Memory B cell (primary cell): ENCODE measurements around the gene ZYG11B.
"Not testable (repeated sequence)": the region's sequence is repeated elsewhere in the genome, so short reads cannot be mapped to it uniquely, and the experiment has no call there.

ENCODE experiments used
- ATAC-seq: fragments of 150-1000 bp; cut with Tn5 transposase; 2 replicates; pipeline ENCODE4 v1.10.0; 2021; ENCODE audit warnings: low read depth, mild to moderate bottlenecking, moderate library complexity
- DNase-seq, 2 donors: peaks; one replicate each; pipeline ENCODE4 v3.0.0; 2022; ENCODE audit warnings: low spot score in 2 of 2
- H3K27ac Mint-ChIP-seq: one replicate; pipeline ENCODE4 v1.8.0; 2022; ENCODE audit warnings: mild to moderate bottlenecking, moderate library complexity, mixed read lengths
- H3K27me3 Mint-ChIP-seq: one replicate; pipeline ENCODE4 v1.8.0; 2022; ENCODE audit warnings: mixed read lengths
- H3K36me3 Mint-ChIP-seq: one replicate; pipeline ENCODE4 v1.8.0; 2022; ENCODE audit warnings: mild to moderate bottlenecking, mixed read lengths
- H3K4me1 Mint-ChIP-seq: one replicate; pipeline ENCODE4 v1.8.0; 2022; ENCODE audit warnings: mixed read lengths
- H3K4me3 Mint-ChIP-seq: one replicate; pipeline ENCODE4 v1.8.0; 2022; ENCODE audit warnings: mild to moderate bottlenecking, moderate library complexity, mixed read lengths
- H3K9me3 Mint-ChIP-seq: one replicate; pipeline ENCODE4 v1.8.0; 2022; ENCODE audit warnings: mixed read lengths

The ZYG11B gene

GRCh38 chr1:52820830-52821229, 94.6 kb downstream of the ZYG11B start:
- not testable (repeated sequence) for ATAC-seq, H3K4me3 Mint-ChIP-seq, H3K9me3 Mint-ChIP-seq, H3K4me1 Mint-ChIP-seq, H3K27ac Mint-ChIP-seq, H3K27me3 Mint-ChIP-seq, DNase-seq
- peaks cover 12% of the 10 kb centered on the region for H3K36me3 Mint-ChIP-seq

DNA sequence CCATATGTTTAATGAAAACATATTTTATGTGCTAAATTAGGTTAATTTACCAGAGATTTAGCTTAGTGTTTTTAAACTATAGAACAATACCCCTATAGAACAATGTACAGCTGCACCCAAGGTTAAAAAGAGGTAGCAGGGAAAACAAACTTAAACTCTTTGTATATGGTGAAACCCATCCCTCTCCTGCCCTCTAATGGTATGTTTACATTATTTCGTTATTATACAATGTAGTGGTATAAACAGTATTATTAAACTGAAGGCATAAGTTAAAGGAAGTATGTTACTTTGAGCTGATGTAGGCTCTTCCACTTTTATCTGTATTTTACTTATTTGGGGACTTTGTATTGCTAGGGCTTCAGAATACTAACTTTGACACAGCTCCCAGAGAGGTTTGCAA, 99.6 kb downstream of the ZYG11B start:
- no peak overlapping the region for H3K27ac Mint-ChIP-seq
- H3K4me1 Mint-ChIP-seq = no peaks in the 10 kb centered on the region
- ATAC-seq (peak; percentile 53), DNase-seq (no peak)
- H3K27me3 Mint-ChIP-seq = no peaks in the 10 kb centered on the region
- no peak overlapping the region for H3K4me3 Mint-ChIP-seq
- H3K36me3 Mint-ChIP-seq = peaks cover 6% of the 10 kb centered on the region
- H3K9me3 Mint-ChIP-seq = no peaks in the 10 kb centered on the region

GRCh38 chr1:52834798-52835197, 108.5 kb downstream of the ZYG11B start:
- Mint-ChIP-seq H3K36me3 (no peaks in the 10 kb centered on the region), H3K4me3 (no peak overlapping the region), H3K27ac (no peak overlapping the region), H3K9me3 (no peaks in the 10 kb centered on the region), H3K4me1 (no peaks in the 10 kb centered on the region), H3K27me3 (peaks cover 3% of the 10 kb centered on the region)
- DNase-seq = no peak
- no peak for ATAC-seq

- no peak for DNase-seq
- H3K36me3 Mint-ChIP-seq = no peaks in the 10 kb centered on the region
- H3K4me3 Mint-ChIP-seq = no peak overlapping the region
- peaks cover 3% of the 10 kb centered on the region for H3K27me3 Mint-ChIP-seq
- ATAC-seq = no peak
- no peaks in the 10 kb centered on the region for H3K4me1 Mint-ChIP-seq
- no peaks in the 10 kb centered on the region for H3K9me3 Mint-ChIP-seq
- no peak overlapping the region for H3K27ac Mint-ChIP-seq
Observed at GRCh38 chr1:52836035-52836434, 109.8 kb downstream of the ZYG11B start.

DNA sequence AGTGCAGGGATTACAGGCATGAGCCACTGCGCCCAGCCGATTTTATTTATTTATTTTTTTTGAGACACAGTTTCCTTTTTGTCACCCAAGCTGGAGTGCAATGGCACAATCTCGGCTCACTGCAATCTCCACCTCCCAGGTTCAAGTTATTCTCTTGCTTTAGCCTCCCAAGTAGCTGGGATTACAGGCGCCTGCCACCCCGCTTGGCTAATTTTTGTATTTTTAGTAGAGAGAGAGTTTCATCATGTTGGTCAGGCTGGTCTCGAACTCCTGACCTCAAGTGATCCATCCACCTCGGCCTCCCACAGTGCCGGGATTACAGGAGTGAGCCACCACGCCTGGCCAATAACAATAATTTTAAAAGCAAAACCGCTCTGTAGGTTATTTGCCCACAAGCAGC, 112.9 kb downstream of the ZYG11B start:
- not testable (repeated sequence) for H3K4me3 Mint-ChIP-seq, DNase-seq, H3K36me3 Mint-ChIP-seq, H3K9me3 Mint-ChIP-seq, H3K27me3 Mint-ChIP-seq, H3K27ac Mint-ChIP-seq, H3K4me1 Mint-ChIP-seq, ATAC-seq

- H3K9me3 Mint-ChIP-seq = no peaks in the 10 kb centered on the region
- peaks cover 2% of the 10 kb centered on the region for H3K4me1 Mint-ChIP-seq
- peak within 1 kb of the TSS; percentile 70 for H3K27ac Mint-ChIP-seq
- H3K4me3 Mint-ChIP-seq = peak within 1 kb of the TSS; percentile 83
- no peaks in the 10 kb centered on the region for H3K36me3 Mint-ChIP-seq
- no peaks in the 10 kb centered on the region for H3K27me3 Mint-ChIP-seq
- DNase-seq = peak; percentile 71 to 79
- ATAC-seq = peak; percentile 89
Observed at GRCh38 chr1:52842643-52843310, 116.5 kb downstream of the ZYG11B start, which contains the start of gene ZYG11A. Gene ZYG11A, plus strand, starts transcription at chr1:52842760. Its CDS starts 124 bp downstream, at chr1:52842884.

GRCh38 chr1:52845119-52845518, 118.9 kb downstream of the ZYG11B start:
- H3K4me1 Mint-ChIP-seq, H3K27ac Mint-ChIP-seq, ATAC-seq, H3K27me3 Mint-ChIP-seq, H3K9me3 Mint-ChIP-seq, H3K36me3 Mint-ChIP-seq, DNase-seq: not testable (repeated sequence)
- H3K4me3 Mint-ChIP-seq = peak overlapping the region; percentile 35

DNA sequence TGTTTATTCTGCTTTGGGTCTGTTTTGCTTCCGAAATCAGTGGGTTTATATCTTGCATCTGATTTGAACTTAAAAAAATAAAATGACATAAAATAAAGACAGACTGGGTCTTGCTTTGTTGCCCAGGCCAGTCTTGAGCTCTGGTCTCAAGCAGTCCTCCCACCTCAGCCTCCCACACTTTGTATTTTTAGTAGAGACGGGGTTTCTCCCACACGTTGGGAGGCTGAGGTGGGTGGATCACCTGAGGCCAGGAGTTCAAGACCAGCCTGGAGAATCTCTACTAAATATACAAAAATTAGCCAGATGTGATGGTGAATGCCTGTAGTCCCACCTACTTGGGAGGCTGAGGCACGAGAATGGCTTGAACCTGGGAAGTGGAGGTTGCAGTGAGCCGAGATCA, 122.2 kb downstream of the ZYG11B start:
- Mint-ChIP-seq H3K36me3 (no peaks in the 10 kb centered on the region), H3K27ac (no peak overlapping the region), H3K27me3 (no peaks in the 10 kb centered on the region), H3K9me3 (no peaks in the 10 kb centered on the region), H3K4me3 (no peak overlapping the region), H3K4me1 (peaks cover 2% of the 10 kb centered on the region)
- no peak for ATAC-seq
- no peak for DNase-seq

- Mint-ChIP-seq H3K27me3 (no peaks in the 10 kb centered on the region), H3K27ac (no peak overlapping the region), H3K4me3 (no peak overlapping the region), H3K9me3 (no peaks in the 10 kb centered on the region), H3K4me1 (no peaks in the 10 kb centered on the region), H3K36me3 (no peaks in the 10 kb centered on the region)
- DNase-seq = no peak
- ATAC-seq = no peak
Observed at GRCh38 chr1:52850951-52851350, 124.7 kb downstream of the ZYG11B start.

- H3K27me3 Mint-ChIP-seq = no peaks in the 10 kb centered on the region
- no peaks in the 10 kb centered on the region for H3K36me3 Mint-ChIP-seq
- no peaks in the 10 kb centered on the region for H3K9me3 Mint-ChIP-seq
- ATAC-seq = no peak
- H3K4me3 Mint-ChIP-seq = no peak overlapping the region
- no peak for DNase-seq
- H3K27ac Mint-ChIP-seq = no peak overlapping the region
- H3K4me1 Mint-ChIP-seq = no peaks in the 10 kb centered on the region
Observed at GRCh38 chr1:52852854-52853253, 126.6 kb downstream of the ZYG11B start.

GRCh38 chr1:52855584-52855983, 129.3 kb downstream of the ZYG11B start:
- no peak overlapping the region for H3K4me3 Mint-ChIP-seq
- ATAC-seq = no peak
- DNase-seq = no peak
- H3K27me3 Mint-ChIP-seq = no peaks in the 10 kb centered on the region
- H3K9me3 Mint-ChIP-seq = no peaks in the 10 kb centered on the region
- no peak overlapping the region for H3K27ac Mint-ChIP-seq
- H3K36me3 Mint-ChIP-seq = no peaks in the 10 kb centered on the region
- H3K4me1 Mint-ChIP-seq = no peaks in the 10 kb centered on the region

DNA sequence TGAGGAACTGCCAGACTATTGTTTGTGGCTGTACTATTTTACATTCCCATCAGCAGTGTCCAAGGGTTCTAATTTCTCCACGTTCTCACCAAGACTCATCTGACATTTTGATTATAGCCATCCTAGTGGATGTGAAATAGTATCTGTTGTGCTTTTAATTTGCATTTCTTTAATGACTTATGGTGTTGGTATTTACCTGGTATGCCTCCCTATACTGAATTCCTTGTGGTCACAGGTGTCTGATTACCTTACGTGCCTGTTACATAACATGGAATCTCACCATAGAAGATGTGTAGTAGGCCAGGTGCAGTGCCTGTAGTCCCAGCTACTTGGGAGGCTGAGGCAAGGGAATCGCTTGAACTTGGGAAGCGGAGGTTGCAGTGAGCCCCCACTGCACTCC, 129.8 kb downstream of the ZYG11B start:
- H3K9me3 Mint-ChIP-seq = no peaks in the 10 kb centered on the region
- no peaks in the 10 kb centered on the region for H3K27me3 Mint-ChIP-seq
- no peaks in the 10 kb centered on the region for H3K4me1 Mint-ChIP-seq
- H3K4me3 Mint-ChIP-seq = no peak overlapping the region
- DNase-seq (no peak), ATAC-seq (no peak)
- H3K36me3 Mint-ChIP-seq = no peaks in the 10 kb centered on the region
- H3K27ac Mint-ChIP-seq = no peak overlapping the region

GRCh38 chr1:52857443-52857842, 131.2 kb downstream of the ZYG11B start:
- no peak overlapping the region for H3K27ac Mint-ChIP-seq
- H3K27me3 Mint-ChIP-seq = no peaks in the 10 kb centered on the region
- DNase-seq (no peak), ATAC-seq (no peak)
- H3K9me3 Mint-ChIP-seq = no peaks in the 10 kb centered on the region
- H3K4me1 Mint-ChIP-seq = no peaks in the 10 kb centered on the region
- no peak overlapping the region for H3K4me3 Mint-ChIP-seq
- no peaks in the 10 kb centered on the region for H3K36me3 Mint-ChIP-seq

GRCh38 chr1:52862666-52863458, 136.6 kb downstream of the ZYG11B start:
- DNase-seq (no peak), ATAC-seq (no peak)
- Mint-ChIP-seq H3K27me3 (peaks cover 2% of the 10 kb centered on the region), H3K4me3 (no peak overlapping the region), H3K36me3 (no peaks in the 10 kb centered on the region), H3K27ac (no peak overlapping the region), H3K4me1 (no peaks in the 10 kb centered on the region), H3K9me3 (no peaks in the 10 kb centered on the region)
